K562 (cell line): ENCODE results near the gene LMNA. TPM values are rescaled to one million over a fixed set of nuclear protein-coding genes. Genes with fewer than 3 reads are reported as not detected.

ENCODE experiments used
- BACH1 ChIP-seq: fragments of 200-800 bp; sonication (Bioruptor generic); IDR thresholded peaks from 2 replicates; pipeline ENCODE4 v1.6.1; 2016; ENCODE audit warnings: missing genetic modification characterization, missing compliant biosample characterization
- BMI1 ChIP-seq: fragments of 150-350 bp; IDR thresholded peaks from 2 replicates; pipeline ENCODE4 v1.6.1; 2014; ENCODE audit warnings: low read length
- CAMTA2 ChIP-seq: fragments of 250-450 bp; sonication (Bioruptor Pico); conservative IDR thresholded peaks from 2 replicates; pipeline ENCODE4 v1.5.1; 2022
- KDM4B ChIP-seq, 2 experiments: fragments of 450-650 bp in 1 of 2; sonication (generic) in 1 of 2; IDR thresholded peaks; 2 replicates each; pipeline ENCODE4 v1.6.1; 2016 to 2017; ENCODE audit warnings: borderline replicate concordance in 2 of 2, antibody characterized with exemption in 1 of 2, low read depth in 1 of 2, mild to moderate bottlenecking in 1 of 2
- MAFF ChIP-seq: IDR thresholded peaks from 2 replicates; pipeline ENCODE4 v1.6.1; 2012; ENCODE audit warnings: low read length, improper control_type of control experiment
- MTF1 ChIP-seq: fragments of 250-450 bp; sonication (Bioruptor Pico); IDR thresholded peaks from 2 replicates; pipeline ENCODE4 v1.9.0; 2021; ENCODE audit warnings: moderate library complexity, mild to moderate bottlenecking, inconsistent platforms, borderline replicate concordance
- PATZ1 ChIP-seq: fragments of 250-450 bp; sonication (Bioruptor Pico); IDR thresholded peaks from 2 replicates; pipeline ENCODE4 v1.5.0; 2020; ENCODE audit warnings: mild to moderate bottlenecking, borderline replicate concordance
- XRCC5 ChIP-seq: fragments of 200-400 bp; formaldehyde crosslinking; IDR thresholded peaks from 2 replicates; pipeline ENCODE4 v1.6.1; 2017; ENCODE audit warnings: low read depth, mild to moderate bottlenecking, low read length
- ZFP1 ChIP-seq: fragments of 450-650 bp; formaldehyde crosslinking; IDR thresholded peaks from 2 replicates; pipeline ENCODE4 v1.4.0; 2020; ENCODE audit warnings: mild to moderate bottlenecking, mixed read lengths
- ZNF274 ChIP-seq: IDR thresholded peaks from 2 replicates; pipeline ENCODE4 v1.6.1; 2011; ENCODE audit warnings: low read depth, mild to moderate bottlenecking, low read length, moderate library complexity, borderline replicate concordance
- ZNF318 ChIP-seq, 2 experiments: fragments of 450-650 bp; IDR thresholded peaks; 2 replicates each; pipeline ENCODE4 v1.6.1; 2016; ENCODE audit warnings: mild to moderate bottlenecking in 2 of 2, borderline replicate concordance in 1 of 2, low read depth in 1 of 2, moderate library complexity in 1 of 2
- ZNF75A ChIP-seq: fragments of 450-650 bp; formaldehyde crosslinking; IDR thresholded peaks from 2 replicates; pipeline ENCODE4 v1.4.0; 2020; ENCODE audit warnings: mild to moderate bottlenecking
- polyA plus RNA-seq, 8 experiments: library from polyadenylated mRNA; depleted of rRNA in 4 of 8; stranded (reverse) in 5 of 8; unstranded in 3 of 8; fragments of >200 nt; fragmentation: Nextera tagmentation in 2 of 8; fragmentation: Illumina TruSeq in 1 of 8; extraction: Ambion mirVana in 2 of 8; extraction: Trizol in 1 of 8; gene quantifications; 2 replicates each; pipeline versions ENCODE4 v1.2.1 to v1.2.3, GENCODE V29; 2011 to 2014; ENCODE audit warnings: inconsistent platforms in 1 of 8, missing spikeins in 1 of 8
- total RNA-seq, 7 experiments: library from RNA; depleted of rRNA in 6 of 7; stranded (reverse); fragments of >200 nt in 6 of 7; fragmentation: Illumina TruSeq in 2 of 7; extraction: Trizol in 2 of 7; gene quantifications; 2 replicates each; pipeline versions ENCODE4 v1.2.1 to v1.2.3, GENCODE V29; 2011 to 2021; ENCODE audit warnings: low replicate concordance in 1 of 7
- TF ChIP-seq, protein P1 (sequence below): fragments of 250-450 bp; sonication (Bioruptor Pico); IDR thresholded peaks from 2 replicates; pipeline ENCODE4 v1.5.0; 2021
- TF ChIP-seq, protein P2 (sequence below): fragments of 250-450 bp; sonication (Bioruptor Pico); IDR thresholded peaks from 2 replicates; pipeline ENCODE4 v1.8.0; 2021; ENCODE audit warnings: moderate library complexity, mild to moderate bottlenecking, inconsistent platforms

Gene LMNA
- total and polyA plus RNA-seq, 9 of the 15 experiments (the other 6 are each of a cell fraction or from before 2014, with no cell fraction given): 1.00 to 347 (median 88.2) TPM

GRCh38 chr1:156114919-156115513 is 505 bp downstream of the LMNA start (continued):
- TF ChIP-seq ZNF318 (IDR thresholded peaks at IDR 0.05; ENCODE audit: borderline replicate concordance in 1 of 2, low read depth in 1 of 2): no peak
- no peak for TF ChIP-seq MTF1
- no peak for TF ChIP-seq CAMTA2 (CRISPR knock-in tag)
- TF ChIP-seq, protein P1, sequence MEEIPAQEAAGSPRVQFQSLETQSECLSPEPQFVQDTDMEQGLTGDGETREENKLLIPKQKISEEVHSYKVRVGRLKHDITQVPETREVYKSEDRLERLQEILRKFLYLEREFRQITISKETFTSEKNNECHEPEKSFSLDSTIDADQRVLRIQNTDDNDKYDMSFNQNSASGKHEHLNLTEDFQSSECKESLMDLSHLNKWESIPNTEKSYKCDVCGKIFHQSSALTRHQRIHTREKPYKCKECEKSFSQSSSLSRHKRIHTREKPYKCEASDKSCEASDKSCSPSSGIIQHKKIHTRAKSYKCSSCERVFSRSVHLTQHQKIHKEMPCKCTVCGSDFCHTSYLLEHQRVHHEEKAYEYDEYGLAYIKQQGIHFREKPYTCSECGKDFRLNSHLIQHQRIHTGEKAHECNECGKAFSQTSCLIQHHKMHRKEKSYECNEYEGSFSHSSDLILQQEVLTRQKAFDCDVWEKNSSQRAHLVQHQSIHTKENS: no peak
- TF ChIP-seq MAFF: no peak
- no peak for TF ChIP-seq PATZ1 (CRISPR knock-in tag)
- TF ChIP-seq ZNF75A: no peak
- no peak for TF ChIP-seq XRCC5
- TF ChIP-seq ZNF274: no peak
- TF ChIP-seq BMI1: no peak
- TF ChIP-seq BACH1 (tag): no peak
- TF ChIP-seq KDM4B (IDR thresholded peaks at IDR 0.05; ENCODE audit: borderline replicate concordance in 2 of 2, low read depth in 1 of 2): no peak
- TF ChIP-seq, protein P2, sequence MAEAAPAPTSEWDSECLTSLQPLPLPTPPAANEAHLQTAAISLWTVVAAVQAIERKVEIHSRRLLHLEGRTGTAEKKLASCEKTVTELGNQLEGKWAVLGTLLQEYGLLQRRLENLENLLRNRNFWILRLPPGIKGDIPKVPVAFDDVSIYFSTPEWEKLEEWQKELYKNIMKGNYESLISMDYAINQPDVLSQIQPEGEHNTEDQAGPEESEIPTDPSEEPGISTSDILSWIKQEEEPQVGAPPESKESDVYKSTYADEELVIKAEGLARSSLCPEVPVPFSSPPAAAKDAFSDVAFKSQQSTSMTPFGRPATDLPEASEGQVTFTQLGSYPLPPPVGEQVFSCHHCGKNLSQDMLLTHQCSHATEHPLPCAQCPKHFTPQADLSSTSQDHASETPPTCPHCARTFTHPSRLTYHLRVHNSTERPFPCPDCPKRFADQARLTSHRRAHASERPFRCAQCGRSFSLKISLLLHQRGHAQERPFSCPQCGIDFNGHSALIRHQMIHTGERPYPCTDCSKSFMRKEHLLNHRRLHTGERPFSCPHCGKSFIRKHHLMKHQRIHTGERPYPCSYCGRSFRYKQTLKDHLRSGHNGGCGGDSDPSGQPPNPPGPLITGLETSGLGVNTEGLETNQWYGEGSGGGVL (CRISPR knock-in tag): no peak
- TF ChIP-seq ZFP1: no peak
